GM12872 (cell line): Measurements from ENCODE around the gene SSTR1.

Experiments
- TF ChIP-seq, protein P1 (sequence below): IDR thresholded peaks from 3 replicates; pipeline ENCODE4 v1.5.1; 2011; ENCODE audit warnings: low read depth, mild to moderate bottlenecking, low read length, moderate library complexity; ENCODE audit not compliant: insufficient read depth

Gene SSTR1

DNA sequence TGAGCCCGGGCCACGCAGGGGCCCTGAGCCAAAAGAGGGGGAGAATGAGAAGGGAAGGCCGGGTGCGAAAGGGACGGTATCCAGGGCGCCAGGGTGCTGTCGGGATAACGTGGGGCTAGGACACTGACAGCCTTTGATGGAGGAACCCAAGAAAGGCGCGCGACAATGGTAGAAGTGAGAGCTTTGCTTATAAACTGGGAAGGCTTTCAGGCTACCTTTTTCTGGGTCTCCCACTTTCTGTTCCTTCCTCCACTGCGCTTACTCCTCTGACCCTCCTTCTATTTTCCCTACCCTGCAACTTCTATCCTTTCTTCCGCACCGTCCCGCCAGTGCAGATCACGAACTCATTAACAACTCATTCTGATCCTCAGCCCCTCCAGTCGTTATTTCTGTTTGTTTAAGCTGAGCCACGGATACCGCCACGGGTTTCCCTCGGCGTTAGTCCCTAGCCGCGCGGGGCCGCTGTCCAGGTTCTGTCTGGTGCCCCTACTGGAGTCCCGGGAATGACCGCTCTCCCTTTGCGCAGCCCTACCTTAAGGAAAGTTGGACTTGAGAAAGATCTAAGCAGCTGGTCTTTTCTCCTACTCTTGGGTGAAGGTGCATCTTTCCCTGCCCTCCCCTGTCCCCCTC is 3.0 kb downstream of the SSTR1 start:
- TF ChIP-seq, protein P1, sequence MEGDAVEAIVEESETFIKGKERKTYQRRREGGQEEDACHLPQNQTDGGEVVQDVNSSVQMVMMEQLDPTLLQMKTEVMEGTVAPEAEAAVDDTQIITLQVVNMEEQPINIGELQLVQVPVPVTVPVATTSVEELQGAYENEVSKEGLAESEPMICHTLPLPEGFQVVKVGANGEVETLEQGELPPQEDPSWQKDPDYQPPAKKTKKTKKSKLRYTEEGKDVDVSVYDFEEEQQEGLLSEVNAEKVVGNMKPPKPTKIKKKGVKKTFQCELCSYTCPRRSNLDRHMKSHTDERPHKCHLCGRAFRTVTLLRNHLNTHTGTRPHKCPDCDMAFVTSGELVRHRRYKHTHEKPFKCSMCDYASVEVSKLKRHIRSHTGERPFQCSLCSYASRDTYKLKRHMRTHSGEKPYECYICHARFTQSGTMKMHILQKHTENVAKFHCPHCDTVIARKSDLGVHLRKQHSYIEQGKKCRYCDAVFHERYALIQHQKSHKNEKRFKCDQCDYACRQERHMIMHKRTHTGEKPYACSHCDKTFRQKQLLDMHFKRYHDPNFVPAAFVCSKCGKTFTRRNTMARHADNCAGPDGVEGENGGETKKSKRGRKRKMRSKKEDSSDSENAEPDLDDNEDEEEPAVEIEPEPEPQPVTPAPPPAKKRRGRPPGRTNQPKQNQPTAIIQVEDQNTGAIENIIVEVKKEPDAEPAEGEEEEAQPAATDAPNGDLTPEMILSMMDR: no peak

DNA sequence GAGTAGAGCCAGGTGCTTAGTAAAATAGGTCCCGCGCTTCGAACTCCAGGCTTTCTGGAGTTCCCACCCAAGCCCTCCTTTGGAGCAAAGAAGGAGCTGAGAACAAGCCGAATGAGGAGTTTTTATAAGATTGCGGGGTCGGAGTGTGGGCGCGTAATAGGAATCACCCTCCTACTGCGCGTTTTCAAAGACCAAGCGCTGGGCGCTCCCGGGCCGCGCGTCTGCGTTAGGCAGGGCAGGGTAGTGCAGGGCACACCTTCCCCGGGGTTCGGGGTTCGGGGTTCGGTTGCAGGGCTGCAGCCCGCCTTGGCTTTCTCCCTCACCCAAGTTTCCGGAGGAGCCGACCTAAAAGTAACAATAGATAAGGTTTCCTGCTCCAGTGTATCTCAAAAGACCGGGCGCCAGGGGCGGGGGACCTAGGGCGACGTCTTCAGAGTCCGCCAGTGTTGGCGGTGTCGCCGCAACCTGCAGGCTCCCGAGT is 3.6 kb downstream of the SSTR1 start:
- TF ChIP-seq, protein P1: no peak

DNA sequence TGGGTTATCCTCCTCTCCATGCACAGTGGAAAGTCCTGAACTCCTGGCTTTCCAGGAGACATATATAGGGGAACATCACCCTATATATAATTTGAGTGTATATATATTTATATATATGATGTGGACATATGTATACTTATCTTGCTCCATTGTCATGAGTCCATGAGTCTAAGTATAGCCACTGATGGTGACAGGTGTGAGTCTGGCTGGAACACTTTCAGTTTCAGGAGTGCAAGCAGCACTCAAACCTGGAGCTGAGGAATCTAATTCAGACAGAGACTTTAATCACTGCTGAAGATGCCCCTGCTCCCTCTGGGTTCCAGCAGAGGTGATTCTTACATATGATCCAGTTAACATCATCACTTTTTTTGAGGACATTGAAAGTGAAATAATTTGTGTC is 4.4 kb downstream of the SSTR1 start:
- TF ChIP-seq, protein P1: no peak

DNA sequence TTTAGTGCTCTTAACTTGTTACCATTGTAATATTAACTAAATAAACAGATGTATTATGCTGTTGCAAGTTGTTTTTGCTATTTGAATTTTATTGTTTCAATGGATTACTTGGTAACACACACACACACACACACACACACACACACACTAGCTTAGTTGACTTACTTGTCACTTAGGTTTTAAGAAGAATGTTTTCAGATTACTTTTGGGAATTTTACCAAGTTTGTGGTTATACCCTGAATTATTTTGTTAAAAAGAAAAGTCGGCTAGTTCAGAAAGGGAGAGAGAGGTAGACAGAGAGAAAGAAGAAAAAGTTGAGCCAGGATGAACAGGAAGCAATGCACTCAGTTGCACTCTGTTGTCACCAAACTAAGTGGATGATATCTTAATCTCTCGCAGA is 5.3 kb downstream of the SSTR1 start:
- TF ChIP-seq, protein P1: no peak

DNA sequence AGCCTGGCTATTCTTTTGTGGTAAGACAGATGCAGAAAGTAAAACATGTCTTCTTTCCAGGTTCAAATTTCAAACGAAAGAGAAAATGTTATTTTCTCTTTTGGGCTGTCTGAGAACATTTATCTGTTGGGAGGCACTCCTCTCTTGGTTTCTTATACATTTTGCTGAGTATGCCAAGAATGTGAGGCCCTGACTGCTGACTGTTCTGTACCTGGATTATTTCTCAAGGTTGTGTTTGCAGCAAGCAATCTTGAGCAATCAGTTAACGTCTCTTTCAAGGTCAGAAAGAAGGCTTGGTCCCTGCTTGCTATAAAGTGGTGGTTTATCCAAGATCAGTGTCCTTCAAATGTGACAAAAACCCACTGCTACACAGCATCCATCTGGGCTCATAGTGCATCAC is 9.8 kb downstream of the SSTR1 start:
- TF ChIP-seq, protein P1: no peak

DNA sequence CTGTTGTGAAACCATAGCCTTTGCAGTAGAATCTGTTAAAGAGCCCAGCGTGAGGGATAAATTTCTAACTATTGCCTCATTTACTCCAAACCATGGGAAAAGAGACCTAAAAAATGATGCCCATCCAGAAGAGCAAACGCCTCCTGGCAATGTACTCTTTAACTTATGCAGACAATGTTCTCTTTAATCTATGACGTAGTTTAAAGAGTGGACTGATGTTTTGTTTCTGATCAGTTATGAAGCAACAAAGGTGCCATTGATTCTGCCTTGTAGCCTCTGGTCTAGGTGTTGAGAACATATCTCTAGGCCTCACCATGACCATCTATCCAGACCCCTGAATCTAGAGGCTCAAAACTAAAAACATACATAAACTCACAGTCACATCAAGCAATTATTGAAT is 13.4 kb downstream of the SSTR1 start:
- TF ChIP-seq, protein P1: no peak

DNA sequence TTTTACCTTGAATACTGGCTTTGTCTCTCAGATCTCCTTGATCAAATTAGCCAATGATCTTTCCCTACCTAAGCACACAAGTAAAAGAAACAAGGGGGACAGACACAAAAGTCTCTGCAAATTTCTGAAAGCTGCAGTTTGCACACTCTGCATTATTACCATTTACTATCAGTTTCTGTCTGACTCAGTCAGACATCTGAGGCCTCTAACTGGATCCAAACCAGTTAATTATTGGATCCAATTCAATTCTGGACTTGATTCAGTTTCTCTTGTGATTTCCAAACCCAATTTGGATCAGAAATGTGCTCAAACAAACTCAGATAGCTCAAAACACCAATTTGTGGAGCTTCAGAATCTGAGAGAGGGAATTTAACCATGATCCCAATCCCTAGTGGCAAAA is 16.6 kb downstream of the SSTR1 start:
- TF ChIP-seq, protein P1: no peak
